DMS53 (cell line): ENCODE measurements around the gene VDAC1.

Experiments
- DNase-seq: peaks from one replicate; lab custom pipeline; 2025; lab: John Stamatoyannopoulos, UW

Gene VDAC1

DNA sequence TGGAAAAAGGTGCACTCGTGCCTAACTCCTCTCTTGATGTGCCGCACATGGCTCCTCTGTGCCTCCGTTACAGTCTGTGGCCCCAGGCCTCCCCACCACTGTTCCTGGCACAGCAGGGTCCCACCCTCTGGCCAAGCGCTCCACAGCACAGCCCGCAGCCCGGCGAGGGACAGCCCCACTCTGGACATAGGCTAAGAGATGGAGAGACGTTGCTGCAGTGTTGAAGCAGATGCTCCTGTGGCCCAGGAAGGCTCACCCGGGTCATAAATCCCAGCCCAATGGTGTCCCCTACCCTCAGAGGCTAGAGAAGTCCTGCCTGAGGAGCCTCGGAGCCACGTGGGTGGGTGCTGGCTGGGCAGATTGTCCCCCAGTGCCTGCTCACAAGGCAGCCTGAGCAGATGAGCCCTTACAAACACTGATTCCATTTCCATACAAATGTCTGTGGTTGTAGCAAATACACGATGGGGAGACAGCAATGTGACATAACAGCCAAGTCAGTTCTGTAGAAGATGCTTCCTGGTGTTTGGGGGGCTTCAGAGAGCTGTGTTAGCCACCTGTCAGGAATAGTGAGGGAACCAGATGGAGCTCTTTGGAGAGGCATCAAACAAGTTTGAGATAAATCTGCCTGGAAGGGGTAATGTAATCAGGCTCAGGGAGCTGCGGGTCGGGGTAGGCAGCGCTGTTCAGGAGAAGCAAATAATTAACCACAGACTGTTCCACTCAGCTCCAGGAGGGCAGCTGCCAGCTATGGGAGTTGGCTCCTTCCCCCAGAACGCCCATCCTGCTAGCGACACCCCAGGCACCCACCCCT is 78.1 kb downstream of the VDAC1 start:
- DNase-seq: peak; percentile 77

DNA sequence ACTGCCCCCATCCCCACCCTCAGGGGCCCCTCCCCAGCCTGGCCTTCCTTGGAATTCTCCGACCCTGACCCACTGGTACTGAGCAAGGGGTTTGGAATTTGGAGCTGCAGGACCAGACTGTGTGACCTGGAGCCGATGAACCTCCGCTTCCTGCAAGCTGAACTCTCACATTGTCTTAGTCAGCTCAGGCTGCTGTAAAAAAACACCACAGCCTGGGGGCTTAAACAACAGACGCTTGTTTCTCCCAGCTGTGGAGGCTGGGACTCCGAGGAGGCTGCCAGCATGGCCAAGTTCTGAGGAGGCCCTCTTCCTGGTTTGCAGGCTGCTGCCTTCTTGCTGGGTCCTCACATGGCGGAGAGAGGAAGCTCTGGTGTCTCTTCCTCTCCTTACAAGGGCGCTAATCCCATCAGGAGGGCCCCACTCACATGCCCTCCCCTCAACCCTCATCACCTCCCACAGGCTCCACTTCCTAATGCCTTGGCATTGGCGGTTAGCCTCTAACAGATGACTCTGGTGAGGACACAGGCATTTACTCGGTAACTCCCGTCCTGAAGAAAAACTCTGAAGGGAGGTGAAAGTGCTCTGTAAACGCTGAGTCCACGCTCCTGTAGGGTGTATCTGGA is 78.8 kb downstream of the VDAC1 start:
- DNase-seq: peak; percentile 36

DNA sequence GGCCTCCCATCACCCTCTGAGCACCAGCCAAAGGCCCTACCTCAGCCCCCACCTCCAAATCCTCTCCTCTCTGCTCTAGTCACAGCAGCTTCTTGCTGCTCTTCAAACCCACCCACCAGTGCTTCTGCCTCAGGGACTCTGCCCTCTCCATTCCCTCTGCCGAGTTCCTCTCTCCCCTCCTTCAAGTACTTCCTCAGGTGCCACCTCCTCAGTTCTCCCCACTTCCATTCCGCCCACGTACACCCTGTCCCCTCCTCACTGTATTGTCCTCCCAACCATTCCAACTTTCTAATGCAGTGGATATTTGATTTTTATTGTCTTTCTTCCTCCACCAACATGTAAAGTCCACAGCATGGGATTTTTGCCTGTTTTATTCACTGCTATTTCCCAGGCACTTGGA is 79.5 kb downstream of the VDAC1 start:
- DNase-seq: peak; percentile 59

DNA sequence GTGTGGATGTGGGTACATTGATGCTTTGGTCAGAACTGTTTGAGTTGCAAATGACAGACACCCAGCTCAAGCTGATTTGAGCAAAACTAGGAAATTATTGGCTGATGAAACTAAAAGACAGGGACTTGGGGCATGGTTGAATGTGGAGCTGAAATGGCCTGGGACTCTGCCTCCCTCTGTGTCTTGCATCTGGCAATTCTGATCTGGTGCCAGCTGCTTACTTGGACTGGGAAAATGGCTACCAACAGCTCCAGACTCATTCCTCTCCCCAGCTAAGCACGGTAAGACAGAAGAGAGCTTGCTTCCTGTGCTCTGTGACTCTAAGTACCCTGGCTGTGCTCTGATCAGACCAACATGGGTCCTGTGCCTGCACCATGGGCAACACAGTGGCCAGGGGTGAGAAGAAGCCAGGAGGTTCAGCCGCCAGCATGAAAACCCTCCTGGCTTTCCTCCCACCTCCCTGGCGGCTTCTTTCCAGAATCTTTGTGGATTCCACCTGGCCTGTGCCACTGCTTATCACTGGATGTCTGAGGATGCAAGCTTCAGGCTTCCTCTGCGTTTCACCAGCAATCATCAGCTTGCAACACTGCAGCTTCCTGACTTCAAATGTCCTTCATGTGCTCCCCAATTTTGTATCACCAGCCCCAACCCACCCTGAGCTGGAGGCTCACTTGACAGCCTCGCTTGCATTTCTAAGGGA is 80.4 kb downstream of the VDAC1 start:
- DNase-seq: peak; percentile 63

DNA sequence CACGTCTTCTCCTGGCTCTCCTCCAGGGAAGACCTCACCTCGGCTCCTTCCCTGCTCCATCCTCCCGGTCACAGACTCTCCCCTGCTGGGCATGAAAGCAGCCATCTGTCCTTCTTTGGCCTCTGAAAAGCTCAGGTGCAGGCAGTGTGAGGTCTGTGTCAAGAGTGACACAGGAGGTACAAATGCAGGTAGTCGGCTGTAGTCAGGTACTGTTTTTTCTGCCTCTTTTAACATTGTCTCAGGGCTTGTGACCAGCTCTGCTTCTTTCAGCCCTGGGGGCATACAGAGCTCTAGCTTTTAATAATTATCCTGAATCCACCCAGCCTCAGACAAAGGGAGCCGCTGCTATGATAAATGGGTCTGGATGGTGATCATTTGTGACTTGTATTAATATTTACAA is 82.8 kb downstream of the VDAC1 start:
- DNase-seq: peak; percentile 17
